Keratinocyte (primary cell): ENCODE results near the gene ITGB6. TPM values are rescaled to one million over a fixed set of nuclear protein-coding genes. Genes with fewer than 3 reads are reported as not detected.

Source experiments
- DNase-seq: peaks from one replicate; pipeline ENCODE4 v3.0.0-alpha.2; 2011; ENCODE audit warnings: low read depth, missing footprints, low spot score
- FAIRE-seq: peaks from 2 replicates; lab custom pipeline; 2011; peaks lifted over from hg19 to GRCh38; lab: Jason Lieb, UNC
- H2AFZ ChIP-seq: 2 replicates; pipeline ENCODE4 v1.6.0; 2012; ENCODE audit warnings: low read length, control low read depth, inconsistent platforms; ENCODE audit not compliant: control insufficient read depth
- H3K27ac ChIP-seq: 2 replicates; pipeline ENCODE4 v1.5.1; 2011; ENCODE audit warnings: low read length; ENCODE audit not compliant: control insufficient read depth, insufficient read depth
- H3K27me3 ChIP-seq: 3 replicates; pipeline ENCODE4 v1.6.0; 2011; ENCODE audit warnings: low read length; ENCODE audit not compliant: control insufficient read depth, insufficient read depth; ENCODE audit errors: extremely low read depth
- H3K36me3 ChIP-seq, 2 experiments: 2 replicates in 1 of 2; 3 replicates in 1 of 2; pipeline ENCODE4 v1.5.1; 2011; ENCODE audit warnings: low read length in 2 of 2, mild to moderate bottlenecking in 1 of 2; ENCODE audit not compliant: control insufficient read depth in 2 of 2, insufficient read depth in 2 of 2; ENCODE audit errors: extremely low read depth in 1 of 2
- H3K4me1 ChIP-seq: 3 replicates; pipeline ENCODE4 v1.5.1; 2011; ENCODE audit warnings: low read length; ENCODE audit not compliant: control insufficient read depth, insufficient read depth; ENCODE audit errors: extremely low read depth
- H3K4me2 ChIP-seq: 3 replicates; pipeline ENCODE4 v1.6.0; 2011; ENCODE audit warnings: low read depth, low read length; ENCODE audit not compliant: control insufficient read depth, insufficient read depth; ENCODE audit errors: extremely low read depth
- H3K4me3 ChIP-seq, 3 experiments: fragments of 200-600 bp in 1 of 3; sonication (generic) in 1 of 3; 2 replicates in 2 of 3; 3 replicates in 1 of 3; pipeline ENCODE4 v1.5.1; 2011 to 2016; ENCODE audit warnings: low read length in 3 of 3, mild to moderate bottlenecking in 3 of 3, control low read depth in 2 of 3, inconsistent platforms in 1 of 3, low read depth in 1 of 3, mixed read lengths in 1 of 3, mixed run types in 1 of 3, moderate library complexity in 1 of 3; ENCODE audit not compliant: control insufficient read depth in 2 of 3, insufficient read depth in 2 of 3; ENCODE audit errors: extremely low read depth in 1 of 3
- H3K79me2 ChIP-seq: 2 replicates; pipeline ENCODE4 v1.6.0; 2012; ENCODE audit warnings: low read length; ENCODE audit not compliant: control insufficient read depth, insufficient read depth
- H3K9ac ChIP-seq: 3 replicates; pipeline ENCODE4 v1.6.0; 2011; ENCODE audit warnings: low read length; ENCODE audit not compliant: control insufficient read depth, insufficient read depth; ENCODE audit errors: extremely low read depth
- H3K9me1 ChIP-seq: 3 replicates; pipeline ENCODE4 v1.6.0; 2011; ENCODE audit warnings: low read length; ENCODE audit not compliant: control insufficient read depth, insufficient read depth; ENCODE audit errors: extremely low read depth
- H3K9me3 ChIP-seq: 2 replicates; pipeline ENCODE4 v1.5.1; 2012; ENCODE audit warnings: low read depth, low read length; ENCODE audit not compliant: control insufficient read depth
- H4K20me1 ChIP-seq: 3 replicates; pipeline ENCODE4 v1.6.0; 2011; ENCODE audit warnings: low read length; ENCODE audit not compliant: control insufficient read depth, insufficient read depth; ENCODE audit errors: extremely low read depth
- EZH2 ChIP-seq: IDR thresholded peaks from one replicate; pipeline ENCODE4 v1.6.1; 2012; ENCODE audit warnings: inconsistent platforms, mild to moderate bottlenecking, low read length, moderate library complexity
- dilution Hi-C: fragments of 300-500 bp; cut with MboI; formaldehyde crosslinking; loops from one replicate; pipeline ENCODE4 v1.7.0; 2020; ENCODE audit warnings: low sequenced_read_pairs; ENCODE audit not compliant: extremely low pct_ligation_motif_present
- polyA plus RNA-seq, 5 experiments: library from polyadenylated mRNA; depleted of rRNA in 3 of 5; stranded (reverse) in 3 of 5; stranded (forward) in 1 of 5; unstranded in 1 of 5; fragments of >200 nt; gene quantifications; 1 replicate in 1 of 5; 2 replicates in 3 of 5; 3 replicates in 1 of 5; pipeline versions ENCODE4 v1.2.1 to v1.2.3, GENCODE V29; 2011 to 2012; ENCODE audit warnings: missing spikeins in 2 of 5, low read depth in 1 of 5, low replicate concordance in 1 of 5
- TF ChIP-seq, protein P1 (sequence below), 3 experiments: IDR thresholded peaks in 1 of 3; conservative IDR thresholded peaks in 1 of 3; optimal IDR thresholded peaks in 1 of 3; 2 replicates in 2 of 3; 3 replicates in 1 of 3; pipeline versions ENCODE3 to v1.5.1; 2011; ENCODE audit warnings: low read length in 3 of 3, mild to moderate bottlenecking in 3 of 3, moderate library complexity in 2 of 3, control low read depth in 1 of 3, inconsistent platforms in 1 of 3; ENCODE audit not compliant: insufficient read depth in 2 of 3; ENCODE audit errors: extremely low read depth in 1 of 3

The ITGB6 gene
- polyA plus RNA-seq, 1 donor (not counting 4 experiments of a cell fraction or from before 2014, with no cell fraction given) = 183 TPM

DNA sequence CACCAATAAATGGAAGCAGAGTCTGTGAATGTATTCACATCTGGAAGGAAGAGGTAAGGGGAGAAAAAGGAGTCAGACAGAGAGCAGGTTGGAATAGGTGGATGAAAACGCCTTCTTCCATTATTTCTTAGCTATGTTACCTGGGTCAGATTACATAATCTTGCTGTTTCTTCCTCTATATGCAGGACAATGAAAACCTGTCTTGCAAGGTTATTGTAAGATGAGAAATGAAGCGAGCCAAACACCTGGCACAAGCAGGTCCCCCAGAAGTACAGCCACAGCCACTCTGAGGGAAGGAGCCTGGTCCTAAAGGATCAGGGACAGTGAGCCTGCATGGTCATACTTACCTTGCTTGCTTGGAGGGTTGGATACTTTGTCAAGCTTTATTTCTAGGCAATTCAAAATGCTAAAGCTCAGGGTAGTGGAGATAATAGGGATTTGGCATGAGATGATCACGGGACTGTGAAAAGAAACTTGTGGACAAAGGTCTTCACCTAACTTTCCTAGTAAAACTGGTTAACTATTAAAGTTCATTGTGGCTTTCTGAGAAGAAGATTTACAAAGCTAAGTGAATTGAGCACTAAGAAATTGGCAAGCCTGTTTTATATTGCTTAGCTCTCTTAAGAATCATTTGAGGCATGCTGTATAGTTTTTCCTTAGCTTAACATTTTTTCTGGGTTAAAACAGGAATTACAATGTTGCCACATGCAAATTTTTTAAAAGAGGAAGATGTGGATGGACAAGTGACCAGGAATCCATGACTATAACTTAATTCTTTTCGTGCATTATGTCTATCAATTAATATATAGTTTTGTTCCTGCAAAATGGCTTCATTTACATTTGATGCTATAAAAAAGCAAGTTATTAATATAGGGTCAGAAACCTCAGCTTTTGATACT lies 121.9 kb downstream of the ITGB6 start:
- no peaks in the 10 kb centered on the region for H3K4me1 ChIP-seq
- no peaks in the 10 kb centered on the region for H3K36me3 ChIP-seq
- H2AFZ ChIP-seq = no peak overlapping the region
- H3K4me2 ChIP-seq = no peak overlapping the region
- DNase-seq = no peak
- no peaks in the 10 kb centered on the region for H3K9me3 ChIP-seq
- H3K9me1 ChIP-seq = no peaks in the 10 kb centered on the region
- TF ChIP-seq, protein P1, sequence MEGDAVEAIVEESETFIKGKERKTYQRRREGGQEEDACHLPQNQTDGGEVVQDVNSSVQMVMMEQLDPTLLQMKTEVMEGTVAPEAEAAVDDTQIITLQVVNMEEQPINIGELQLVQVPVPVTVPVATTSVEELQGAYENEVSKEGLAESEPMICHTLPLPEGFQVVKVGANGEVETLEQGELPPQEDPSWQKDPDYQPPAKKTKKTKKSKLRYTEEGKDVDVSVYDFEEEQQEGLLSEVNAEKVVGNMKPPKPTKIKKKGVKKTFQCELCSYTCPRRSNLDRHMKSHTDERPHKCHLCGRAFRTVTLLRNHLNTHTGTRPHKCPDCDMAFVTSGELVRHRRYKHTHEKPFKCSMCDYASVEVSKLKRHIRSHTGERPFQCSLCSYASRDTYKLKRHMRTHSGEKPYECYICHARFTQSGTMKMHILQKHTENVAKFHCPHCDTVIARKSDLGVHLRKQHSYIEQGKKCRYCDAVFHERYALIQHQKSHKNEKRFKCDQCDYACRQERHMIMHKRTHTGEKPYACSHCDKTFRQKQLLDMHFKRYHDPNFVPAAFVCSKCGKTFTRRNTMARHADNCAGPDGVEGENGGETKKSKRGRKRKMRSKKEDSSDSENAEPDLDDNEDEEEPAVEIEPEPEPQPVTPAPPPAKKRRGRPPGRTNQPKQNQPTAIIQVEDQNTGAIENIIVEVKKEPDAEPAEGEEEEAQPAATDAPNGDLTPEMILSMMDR (optimal IDR thresholded peaks at IDR 0.05 in 1 of 3, IDR thresholded peaks at IDR 0.05 in 1 of 3, conservative IDR thresholded peaks at IDR 0.05 in 1 of 3; ENCODE audit: extremely low read depth in 1 of 3, insufficient read depth in 2 of 3, low read length in 3 of 3) = no peak
- no peak for TF ChIP-seq EZH2
- H4K20me1 ChIP-seq = no peaks in the 10 kb centered on the region
- H3K9ac ChIP-seq = no peak overlapping the region
- H3K27ac ChIP-seq = no peak overlapping the region
- no peaks in the 10 kb centered on the region for H3K27me3 ChIP-seq
- no peak for FAIRE-seq
- no peaks in the 10 kb centered on the region for H3K79me2 ChIP-seq
- no peak overlapping the region for H3K4me3 ChIP-seq
- dilution Hi-C loops = no loop called here

DNA sequence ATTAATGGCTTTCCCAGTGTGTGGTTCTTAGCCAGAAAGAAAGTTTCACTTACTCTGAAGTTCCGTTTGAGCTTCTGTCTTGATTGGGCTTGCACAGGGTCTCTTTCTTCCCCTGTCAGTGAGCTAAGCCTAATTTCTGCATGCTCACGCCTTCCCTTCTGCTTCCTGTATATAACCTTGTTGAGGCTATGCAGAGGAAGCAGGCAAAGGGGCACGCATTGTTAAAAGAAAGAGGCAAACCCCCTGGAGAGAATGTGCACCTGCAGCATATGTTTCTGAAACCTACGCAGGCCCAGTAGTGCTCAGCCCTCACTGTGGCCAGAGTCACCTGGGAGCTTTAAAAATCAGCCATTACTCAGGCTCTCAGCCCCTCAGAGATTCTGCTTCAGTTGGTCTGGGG lies 123.2 kb downstream of the ITGB6 start:
- Histone ChIP-seq H3K4me2 (no peak overlapping the region), H3K9me1 (no peaks in the 10 kb centered on the region), H4K20me1 (no peaks in the 10 kb centered on the region), H3K9ac (no peak overlapping the region), H3K27ac (no peak overlapping the region), H3K9me3 (no peaks in the 10 kb centered on the region), H3K27me3 (no peaks in the 10 kb centered on the region), H3K36me3 (no peaks in the 10 kb centered on the region), H2AFZ (no peak overlapping the region), H3K4me3 (no peak overlapping the region), H3K4me1 (no peaks in the 10 kb centered on the region), H3K79me2 (no peaks in the 10 kb centered on the region)
- dilution Hi-C loops = no loop called here
- no peak for FAIRE-seq
- TF ChIP-seq EZH2 = no peak
- no peak for DNase-seq
